Ectodermal cell (in vitro differentiated cells): ENCODE measurements around the gene DENND2A. TPM values are rescaled to one million over a fixed set of nuclear protein-coding genes. Genes with fewer than 3 reads are reported as not detected.
A peak's percentile ranks its signal among the peaks of the same experiment; 100 is the strongest.

Experiments
- H3K27ac ChIP-seq: 2 replicates; pipeline ENCODE4 v1.7.0; 2013; ENCODE audit warnings: mild to moderate bottlenecking, low read depth, low read length; ENCODE audit not compliant: insufficient read depth, poor library complexity, severe bottlenecking
- H3K27me3 ChIP-seq: 2 replicates; pipeline ENCODE4 v1.7.0; 2013; ENCODE audit warnings: mild to moderate bottlenecking, low read length; ENCODE audit not compliant: insufficient read depth, control insufficient read depth, poor library complexity, severe bottlenecking
- H3K36me3 ChIP-seq: one replicate; pipeline ENCODE4 v1.7.0; 2013; ENCODE audit warnings: low read length; ENCODE audit not compliant: control insufficient read depth, insufficient read depth
- H3K4me1 ChIP-seq: one replicate; pipeline ENCODE4 v1.7.0; 2013; ENCODE audit warnings: low read length; ENCODE audit not compliant: control insufficient read depth, insufficient read depth
- H3K4me3 ChIP-seq: 2 replicates; pipeline ENCODE4 v1.7.0; 2013; ENCODE audit warnings: low read depth, low read length, control low read depth; ENCODE audit not compliant: insufficient read depth
- H3K9me3 ChIP-seq: 2 replicates; pipeline ENCODE4 v1.7.0; 2013; ENCODE audit warnings: mild to moderate bottlenecking, low read length, moderate library complexity; ENCODE audit not compliant: control insufficient read depth
- WGBS, 2 experiments: methylation state at CpG; one replicate each; pipeline ENCODE4 v1.1.7; 2013; ENCODE audit warnings: missing lambda C conversion rate in 2 of 2; 5-methylcytosine and 5-hydroxymethylcytosine counted together
- polyA plus RNA-seq, 4 experiments: library from polyadenylated mRNA; stranded (reverse); fragments of 50-300 nt; gene quantifications; one replicate each; pipeline ENCODE4 v1.2.3, GENCODE V29; 2013

Gene DENND2A, protein sequence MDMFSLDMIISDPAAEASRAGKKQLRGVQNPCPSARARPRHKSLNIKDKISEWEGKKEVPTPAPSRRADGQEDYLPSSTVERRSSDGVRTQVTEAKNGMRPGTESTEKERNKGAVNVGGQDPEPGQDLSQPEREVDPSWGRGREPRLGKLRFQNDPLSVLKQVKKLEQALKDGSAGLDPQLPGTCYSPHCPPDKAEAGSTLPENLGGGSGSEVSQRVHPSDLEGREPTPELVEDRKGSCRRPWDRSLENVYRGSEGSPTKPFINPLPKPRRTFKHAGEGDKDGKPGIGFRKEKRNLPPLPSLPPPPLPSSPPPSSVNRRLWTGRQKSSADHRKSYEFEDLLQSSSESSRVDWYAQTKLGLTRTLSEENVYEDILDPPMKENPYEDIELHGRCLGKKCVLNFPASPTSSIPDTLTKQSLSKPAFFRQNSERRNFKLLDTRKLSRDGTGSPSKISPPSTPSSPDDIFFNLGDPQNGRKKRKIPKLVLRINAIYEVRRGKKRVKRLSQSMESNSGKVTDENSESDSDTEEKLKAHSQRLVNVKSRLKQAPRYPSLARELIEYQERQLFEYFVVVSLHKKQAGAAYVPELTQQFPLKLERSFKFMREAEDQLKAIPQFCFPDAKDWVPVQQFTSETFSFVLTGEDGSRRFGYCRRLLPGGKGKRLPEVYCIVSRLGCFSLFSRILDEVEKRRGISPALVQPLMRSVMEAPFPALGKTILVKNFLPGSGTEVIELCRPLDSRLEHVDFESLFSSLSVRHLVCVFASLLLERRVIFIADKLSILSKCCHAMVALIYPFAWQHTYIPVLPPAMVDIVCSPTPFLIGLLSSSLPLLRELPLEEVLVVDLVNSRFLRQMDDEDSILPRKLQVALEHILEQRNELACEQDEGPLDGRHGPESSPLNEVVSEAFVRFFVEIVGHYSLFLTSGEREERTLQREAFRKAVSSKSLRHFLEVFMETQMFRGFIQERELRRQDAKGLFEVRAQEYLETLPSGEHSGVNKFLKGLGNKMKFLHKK
- polyA plus RNA-seq (2013, experiment 1 of 4), result 35.7 TPM
- 40.2 TPM for polyA plus RNA-seq (2013, experiment 2 of 4)
- 24.3 TPM for polyA plus RNA-seq (2013, experiment 3 of 4)
- polyA plus RNA-seq (2013, experiment 4 of 4), result 29.5 TPM

DNA sequence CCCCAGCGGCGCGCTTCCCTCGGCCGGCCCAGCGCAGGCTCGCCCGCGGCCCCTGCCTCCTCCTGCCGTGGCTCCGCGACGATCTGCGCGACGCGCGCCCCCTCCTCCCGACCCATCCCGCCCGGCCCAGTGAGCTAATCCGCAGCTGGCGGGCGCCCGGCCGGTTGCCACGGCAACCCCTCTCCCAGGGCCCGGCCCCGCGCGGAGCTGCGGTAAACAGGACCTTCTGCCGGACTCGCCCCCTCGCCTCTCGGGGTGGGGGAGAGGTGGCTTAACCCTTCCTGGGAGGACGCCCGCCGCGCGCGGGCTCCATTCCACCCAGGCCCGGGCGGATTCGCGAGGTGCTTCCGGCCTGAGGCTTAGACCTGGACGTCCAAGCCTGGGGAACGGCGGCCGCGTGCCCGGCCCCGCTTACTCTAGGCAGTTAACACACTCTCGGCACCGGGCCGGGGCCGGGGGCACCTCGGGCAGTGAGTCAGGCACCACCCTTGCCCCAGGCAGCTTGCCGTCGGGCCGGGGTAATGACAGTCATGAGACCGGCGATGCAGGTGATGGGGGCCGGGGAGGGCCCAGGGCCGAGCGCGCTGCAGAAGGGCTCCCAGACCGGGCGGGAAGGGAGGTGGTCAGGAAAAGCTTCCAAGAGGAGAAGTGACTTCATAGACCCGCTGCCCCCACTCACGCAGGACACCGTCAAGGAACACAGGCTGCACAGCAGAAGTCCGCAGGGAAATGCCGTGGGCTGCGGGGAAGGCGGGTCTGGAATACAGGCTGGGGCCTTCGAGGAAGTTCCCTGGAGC lies at the start of gene DENND2A:
Gene DENND2A (minus strand): TSS at position 87 of the 797 bp plus-strand sequence. CDS start 38,416 bp downstream, outside the sequence.
- Histone ChIP-seq H3K9me3 (no peaks in the 10 kb centered on the region), H3K4me1 (peaks cover 26% of the 10 kb centered on the region), H3K27ac (peak within 1 kb of the TSS; percentile 63), H3K4me3 (peak within 1 kb of the TSS; percentile 55), H3K27me3 (peaks cover 23% of the 10 kb centered on the region), H3K36me3 (no peaks in the 10 kb centered on the region)
- 2% methylated on average over 78 of the region's 78 CpGs for WGBS, 2 experiments

DNA sequence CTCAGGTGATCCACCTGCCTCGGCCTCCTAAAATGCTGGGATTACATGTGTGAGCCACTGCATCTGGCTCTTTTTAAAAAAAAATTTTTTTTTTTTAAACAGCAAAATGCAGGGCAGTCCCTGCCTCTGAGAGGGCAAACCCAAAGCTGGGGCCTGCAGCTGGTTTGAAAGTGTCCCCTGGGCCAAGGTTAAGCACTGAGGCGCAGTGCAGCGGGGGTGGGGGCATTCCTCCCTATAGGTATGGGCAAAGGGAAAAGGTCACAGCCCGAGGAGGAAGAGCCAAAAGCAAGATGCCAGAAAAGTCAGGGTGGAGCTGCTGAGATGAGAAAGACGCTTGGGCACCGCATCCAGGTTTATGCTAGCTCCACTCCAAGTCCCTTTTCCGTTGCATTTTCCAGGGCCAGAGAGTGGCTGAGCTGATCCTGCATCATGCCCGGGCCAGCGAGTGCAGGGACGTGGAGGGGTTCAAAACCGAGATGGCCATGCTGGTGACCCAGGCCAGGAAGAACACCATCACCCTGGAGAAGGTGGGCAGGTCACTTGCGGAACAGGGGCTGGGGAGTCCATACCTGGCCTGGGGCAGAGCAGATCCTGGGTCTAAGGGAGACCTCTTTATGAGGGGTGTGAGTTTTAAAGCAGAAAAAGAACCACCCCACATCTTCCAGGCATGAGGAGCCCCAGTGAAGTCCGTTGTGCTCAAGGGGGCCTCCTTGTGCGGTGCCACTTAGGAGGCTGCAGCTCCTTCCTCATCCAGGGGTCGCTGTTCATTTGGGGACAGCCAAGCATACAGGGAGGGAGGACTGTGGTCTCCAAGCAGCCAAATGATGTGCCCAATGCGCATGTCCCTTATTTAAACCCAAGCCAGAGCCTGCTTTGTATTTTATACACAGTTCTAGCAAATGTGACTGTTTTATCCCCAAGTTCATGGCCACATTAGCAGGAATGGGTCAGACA lies 48.9 kb upstream of the DENND2A start:
- H3K9me3 ChIP-seq, result no peaks in the 10 kb centered on the region
- H3K27ac ChIP-seq, result no peak overlapping the region
- no peaks in the 10 kb centered on the region for H3K4me1 ChIP-seq
- H3K36me3 ChIP-seq, result no peaks in the 10 kb centered on the region
- 92 to 93% methylated on average over 16 of the region's 16 CpGs for WGBS, 2 experiments
- no peaks in the 10 kb centered on the region for H3K27me3 ChIP-seq
- H3K4me3 ChIP-seq, result no peak overlapping the region

DNA sequence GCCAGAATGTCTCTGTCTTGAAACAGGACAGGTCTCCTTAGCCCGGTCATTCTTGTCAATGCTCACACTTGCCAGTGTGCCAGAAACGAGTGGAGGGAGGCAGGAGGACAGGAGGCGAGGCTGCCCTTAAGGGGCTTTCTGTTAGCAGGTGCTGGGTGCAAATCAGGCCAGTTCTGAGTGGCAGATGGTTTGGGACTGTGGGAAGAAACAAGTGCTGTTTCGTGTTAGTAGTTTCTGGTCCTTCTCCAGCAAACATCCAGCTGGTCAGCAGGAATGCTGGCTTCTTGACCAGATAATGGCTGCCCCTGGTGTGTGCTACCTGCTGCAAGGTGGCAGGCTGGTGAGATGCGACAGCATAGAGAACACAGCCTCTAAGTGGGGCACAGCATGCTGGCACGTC lies 47.7 kb upstream of the DENND2A start:
- H3K36me3 ChIP-seq, result no peaks in the 10 kb centered on the region
- 93% methylated on average over 6 of the region's 6 CpGs for WGBS, 2 experiments
- H3K27me3 ChIP-seq, result no peaks in the 10 kb centered on the region
- H3K27ac ChIP-seq, result no peak overlapping the region
- no peak overlapping the region for H3K4me3 ChIP-seq
- no peaks in the 10 kb centered on the region for H3K9me3 ChIP-seq
- H3K4me1 ChIP-seq, result peaks cover 9% of the 10 kb centered on the region

DNA sequence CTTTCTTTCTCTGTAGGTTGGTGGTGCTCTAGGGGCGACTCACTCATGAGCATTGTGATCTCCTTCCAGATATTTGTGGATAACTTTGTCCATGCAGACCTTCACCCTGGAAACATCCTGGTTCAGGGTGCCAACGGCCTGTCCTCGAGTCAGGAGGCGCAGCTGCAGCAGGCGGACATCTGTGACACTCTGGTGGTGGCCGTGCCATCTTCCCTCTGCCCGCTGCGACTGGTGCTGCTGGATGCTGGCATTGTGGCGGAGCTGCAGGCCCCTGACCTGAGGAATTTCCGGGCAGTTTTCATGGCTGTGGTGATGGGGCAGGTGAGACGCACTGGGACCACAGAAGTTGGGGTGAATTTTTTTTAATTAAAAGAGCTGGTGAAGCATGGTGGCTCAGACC lies 46.3 kb upstream of the DENND2A start:
- Histone ChIP-seq H3K4me1 (peaks cover 11% of the 10 kb centered on the region), H3K27ac (no peak overlapping the region), H3K36me3 (no peaks in the 10 kb centered on the region), H3K4me3 (no peak overlapping the region), H3K27me3 (no peaks in the 10 kb centered on the region), H3K9me3 (no peaks in the 10 kb centered on the region)
- WGBS, 2 experiments, result 95% methylated on average over 11 of the region's 11 CpGs

DNA sequence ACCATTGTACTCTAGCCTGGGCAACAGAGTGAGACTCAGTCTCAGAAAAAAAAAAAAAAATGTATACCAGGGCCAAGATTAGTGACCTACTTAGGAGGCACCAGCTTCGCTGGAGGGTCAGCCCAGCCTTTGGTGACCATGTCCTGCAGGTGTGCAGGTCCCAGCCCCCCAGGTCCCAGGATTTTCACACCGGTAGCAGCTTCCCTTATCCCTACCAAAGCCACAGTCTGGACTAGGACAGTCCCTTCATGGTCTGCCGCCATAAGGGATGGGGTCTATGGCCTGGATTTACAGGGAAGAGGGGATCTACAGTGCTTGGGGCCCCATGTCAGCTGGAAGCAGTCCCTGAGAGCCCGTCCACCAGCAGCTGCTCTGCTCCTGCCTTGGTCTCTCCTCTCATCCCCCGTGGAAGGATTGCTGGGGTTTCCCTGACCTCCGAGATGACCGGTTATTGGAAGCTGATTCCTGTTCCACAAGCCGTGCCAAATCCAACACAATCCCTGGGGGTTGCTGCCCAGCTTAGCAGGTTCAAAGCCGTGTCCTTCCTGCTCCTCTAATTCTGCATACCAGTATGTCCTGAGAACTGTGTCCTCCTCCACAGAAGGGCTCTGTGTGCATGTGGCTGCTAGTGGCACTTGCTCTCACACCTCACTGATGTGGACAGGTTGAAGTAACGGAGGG lies 44.9 kb upstream of the DENND2A start:
- H3K27me3 ChIP-seq, result no peaks in the 10 kb centered on the region
- no peaks in the 10 kb centered on the region for H3K9me3 ChIP-seq
- H3K36me3 ChIP-seq, result no peaks in the 10 kb centered on the region
- 94% methylated on average over 10 of the region's 10 CpGs for WGBS, 2 experiments
- H3K4me1 ChIP-seq, result peaks cover 11% of the 10 kb centered on the region
- no peak overlapping the region for H3K27ac ChIP-seq
- H3K4me3 ChIP-seq, result no peak overlapping the region

DNA sequence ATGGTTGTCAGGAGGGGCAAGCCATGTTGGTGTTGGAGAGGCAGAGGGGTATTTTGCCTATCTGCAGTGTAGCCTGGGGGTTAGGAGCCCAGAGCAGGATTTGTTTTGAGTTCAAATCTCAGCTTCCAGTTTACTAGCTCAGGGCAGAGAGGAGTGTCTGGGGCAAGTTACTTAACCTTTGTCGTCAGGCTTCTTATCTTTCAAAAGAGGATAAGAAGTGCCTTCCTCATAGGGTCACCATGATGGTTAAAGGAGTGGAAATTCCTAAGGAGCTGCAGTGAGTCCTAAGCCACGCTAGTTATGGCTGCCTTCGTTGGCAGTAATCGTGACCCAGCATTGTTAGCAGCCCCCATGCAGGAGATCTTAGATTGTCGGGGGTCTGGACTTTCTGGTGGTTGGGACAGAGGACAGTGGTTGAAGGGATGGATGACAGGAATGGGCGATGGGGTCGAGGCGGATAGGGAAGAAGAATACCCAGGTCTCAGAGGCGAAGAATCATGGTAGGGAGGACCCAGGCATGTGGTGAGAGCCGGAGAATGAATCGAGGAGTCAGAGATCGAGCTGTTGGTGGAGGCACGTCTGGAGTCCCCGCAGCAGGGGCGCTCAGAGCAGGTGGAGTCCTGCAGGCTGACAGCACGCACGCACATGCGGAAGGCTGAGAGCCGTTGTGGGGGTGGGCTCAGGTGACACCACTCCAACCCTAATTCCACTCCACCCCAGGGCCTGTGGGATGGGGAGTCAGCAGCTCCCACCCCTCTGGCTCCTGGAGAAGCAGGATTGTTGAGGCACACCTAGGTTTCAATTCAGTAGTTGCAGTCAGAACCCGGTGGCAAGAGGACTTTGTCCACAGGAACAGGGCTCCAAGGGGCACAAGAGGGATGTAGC lies 43.7 kb upstream of the DENND2A start:
- whole genome bisulfite sequencing, 2 experiments, result 95% methylated on average over 20 of the region's 20 CpGs
- H3K36me3 ChIP-seq, result no peaks in the 10 kb centered on the region
- no peak overlapping the region for H3K27ac ChIP-seq
- no peaks in the 10 kb centered on the region for H3K27me3 ChIP-seq
- no peaks in the 10 kb centered on the region for H3K9me3 ChIP-seq
- H3K4me1 ChIP-seq, result peaks cover 11% of the 10 kb centered on the region
- H3K4me3 ChIP-seq, result no peak overlapping the region

DNA sequence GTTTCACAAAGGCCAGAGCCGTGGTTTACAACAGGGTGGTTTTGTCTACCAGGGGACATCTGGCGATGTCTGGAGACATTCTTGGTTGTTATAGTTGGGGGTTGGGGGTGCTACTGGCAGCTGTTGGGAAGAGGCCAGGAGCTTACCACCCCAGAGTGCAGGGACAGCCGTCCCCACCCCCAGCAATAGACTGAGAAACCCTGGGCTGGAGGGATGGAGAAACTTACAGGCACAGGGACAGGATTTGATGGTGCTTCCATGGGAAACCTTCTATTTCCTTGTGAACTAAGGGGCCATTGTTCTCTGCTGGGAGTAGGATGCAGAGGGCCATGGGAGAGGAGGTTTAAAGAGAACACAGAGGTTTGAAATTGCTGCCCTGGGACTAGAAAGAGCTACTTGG lies 43.0 kb upstream of the DENND2A start:
- Histone ChIP-seq H3K4me1 (peaks cover 11% of the 10 kb centered on the region), H3K27me3 (no peaks in the 10 kb centered on the region), H3K36me3 (no peaks in the 10 kb centered on the region), H3K9me3 (no peaks in the 10 kb centered on the region), H3K4me3 (no peak overlapping the region), H3K27ac (peak overlapping the region; percentile 69)
- WGBS, 2 experiments, result 43 to 51% methylated on average over 3 of the region's 3 CpGs

DNA sequence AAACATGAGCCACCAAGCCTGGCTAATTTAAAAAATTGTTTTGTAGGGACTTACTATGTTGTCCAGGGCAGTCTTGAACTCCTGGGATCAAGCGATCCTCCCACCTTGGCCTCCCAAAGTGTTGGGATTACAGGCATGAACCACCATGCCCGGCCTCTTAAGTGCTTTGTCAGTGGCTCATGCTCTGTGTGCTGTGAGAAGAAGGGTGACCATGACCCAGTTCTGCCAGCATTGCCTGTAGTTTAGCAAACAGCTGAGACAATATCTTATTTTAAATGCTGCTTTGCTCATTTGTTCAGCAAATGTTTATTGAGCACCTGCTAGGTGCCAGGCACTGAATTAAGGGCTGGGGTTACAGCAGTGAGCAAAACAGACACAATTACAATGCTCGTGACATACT lies 41.2 kb upstream of the DENND2A start:
- 94 to 95% methylated on average over 3 of the region's 3 CpGs for WGBS, 2 experiments
- H3K9me3 ChIP-seq, result no peaks in the 10 kb centered on the region
- peaks cover 11% of the 10 kb centered on the region for H3K4me1 ChIP-seq
- H3K27ac ChIP-seq, result no peak overlapping the region
- H3K36me3 ChIP-seq, result no peaks in the 10 kb centered on the region
- H3K4me3 ChIP-seq, result no peak overlapping the region
- no peaks in the 10 kb centered on the region for H3K27me3 ChIP-seq
